GM12873 (cell line): Measurements from ENCODE around the gene MAN2A2.

Source experiments
- TF ChIP-seq, protein P1 (sequence below): IDR thresholded peaks from 2 replicates; pipeline ENCODE4 v1.5.1; 2012; ENCODE audit warnings: low read depth, mild to moderate bottlenecking, moderate library complexity, low read length, control low read depth; ENCODE audit not compliant: insufficient read depth; ENCODE audit errors: missing control alignments

Gene MAN2A2

DNA sequence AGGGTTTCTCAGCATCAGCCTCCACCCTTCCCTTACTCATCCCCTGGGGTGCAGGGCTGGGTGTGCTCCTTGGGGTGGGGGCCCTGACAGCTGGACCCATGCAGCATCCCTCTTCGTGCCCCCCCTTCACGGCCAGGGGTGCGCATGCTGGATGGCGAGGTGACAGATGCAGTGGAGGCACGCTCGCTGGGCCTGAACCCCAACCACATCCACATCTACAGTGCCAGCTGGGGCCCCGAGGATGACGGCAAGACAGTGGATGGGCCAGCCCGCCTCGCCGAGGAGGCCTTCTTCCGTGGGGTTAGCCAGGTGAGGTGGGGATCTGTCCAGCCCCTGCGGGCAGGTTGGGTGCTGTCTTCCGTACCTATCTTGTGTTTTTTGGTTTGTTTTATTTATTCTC is 25.1 kb upstream of the MAN2A2 start:
- TF ChIP-seq, protein P1, sequence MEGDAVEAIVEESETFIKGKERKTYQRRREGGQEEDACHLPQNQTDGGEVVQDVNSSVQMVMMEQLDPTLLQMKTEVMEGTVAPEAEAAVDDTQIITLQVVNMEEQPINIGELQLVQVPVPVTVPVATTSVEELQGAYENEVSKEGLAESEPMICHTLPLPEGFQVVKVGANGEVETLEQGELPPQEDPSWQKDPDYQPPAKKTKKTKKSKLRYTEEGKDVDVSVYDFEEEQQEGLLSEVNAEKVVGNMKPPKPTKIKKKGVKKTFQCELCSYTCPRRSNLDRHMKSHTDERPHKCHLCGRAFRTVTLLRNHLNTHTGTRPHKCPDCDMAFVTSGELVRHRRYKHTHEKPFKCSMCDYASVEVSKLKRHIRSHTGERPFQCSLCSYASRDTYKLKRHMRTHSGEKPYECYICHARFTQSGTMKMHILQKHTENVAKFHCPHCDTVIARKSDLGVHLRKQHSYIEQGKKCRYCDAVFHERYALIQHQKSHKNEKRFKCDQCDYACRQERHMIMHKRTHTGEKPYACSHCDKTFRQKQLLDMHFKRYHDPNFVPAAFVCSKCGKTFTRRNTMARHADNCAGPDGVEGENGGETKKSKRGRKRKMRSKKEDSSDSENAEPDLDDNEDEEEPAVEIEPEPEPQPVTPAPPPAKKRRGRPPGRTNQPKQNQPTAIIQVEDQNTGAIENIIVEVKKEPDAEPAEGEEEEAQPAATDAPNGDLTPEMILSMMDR = no peak

DNA sequence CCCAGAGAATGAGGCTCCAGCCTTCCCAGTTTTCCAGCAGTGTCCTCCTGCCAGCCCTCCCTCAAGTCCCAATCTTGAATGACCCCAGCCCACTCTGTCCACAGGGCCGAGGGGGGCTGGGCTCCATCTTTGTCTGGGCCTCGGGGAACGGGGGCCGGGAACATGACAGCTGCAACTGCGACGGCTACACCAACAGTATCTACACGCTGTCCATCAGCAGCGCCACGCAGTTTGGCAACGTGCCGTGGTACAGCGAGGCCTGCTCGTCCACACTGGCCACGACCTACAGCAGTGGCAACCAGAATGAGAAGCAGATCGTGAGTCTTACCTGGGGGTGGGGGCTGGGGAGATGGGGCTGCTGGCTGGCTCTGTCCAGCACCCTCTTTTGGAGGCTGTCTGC is 24.4 kb upstream of the MAN2A2 start:
- TF ChIP-seq, protein P1 = no peak

DNA sequence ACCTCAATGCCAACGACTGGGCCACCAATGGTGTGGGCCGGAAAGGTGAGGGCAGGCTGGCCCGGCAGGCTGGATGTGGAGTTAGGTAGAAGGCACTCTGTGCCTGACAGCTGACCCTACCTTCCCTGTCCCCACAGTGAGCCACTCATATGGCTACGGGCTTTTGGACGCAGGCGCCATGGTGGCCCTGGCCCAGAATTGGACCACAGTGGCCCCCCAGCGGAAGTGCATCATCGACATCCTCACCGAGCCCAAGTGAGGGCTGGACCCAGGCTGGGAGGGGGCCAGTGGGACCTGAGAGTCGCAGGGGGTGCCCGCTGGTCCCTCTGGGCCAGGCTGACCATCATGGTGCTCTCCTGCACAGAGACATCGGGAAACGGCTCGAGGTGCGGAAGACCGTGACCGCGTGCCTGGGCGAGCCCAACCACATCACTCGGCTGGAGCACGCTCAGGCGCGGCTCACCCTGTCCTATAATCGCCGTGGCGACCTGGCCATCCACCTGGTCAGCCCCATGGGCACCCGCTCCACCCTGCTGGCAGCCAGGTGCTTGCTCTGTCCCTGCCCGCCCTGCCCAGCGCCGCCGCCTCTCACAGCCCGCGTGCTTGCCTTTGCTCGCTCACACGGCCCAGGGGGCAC is 23.3 kb upstream of the MAN2A2 start:
- TF ChIP-seq, protein P1 = no peak

DNA sequence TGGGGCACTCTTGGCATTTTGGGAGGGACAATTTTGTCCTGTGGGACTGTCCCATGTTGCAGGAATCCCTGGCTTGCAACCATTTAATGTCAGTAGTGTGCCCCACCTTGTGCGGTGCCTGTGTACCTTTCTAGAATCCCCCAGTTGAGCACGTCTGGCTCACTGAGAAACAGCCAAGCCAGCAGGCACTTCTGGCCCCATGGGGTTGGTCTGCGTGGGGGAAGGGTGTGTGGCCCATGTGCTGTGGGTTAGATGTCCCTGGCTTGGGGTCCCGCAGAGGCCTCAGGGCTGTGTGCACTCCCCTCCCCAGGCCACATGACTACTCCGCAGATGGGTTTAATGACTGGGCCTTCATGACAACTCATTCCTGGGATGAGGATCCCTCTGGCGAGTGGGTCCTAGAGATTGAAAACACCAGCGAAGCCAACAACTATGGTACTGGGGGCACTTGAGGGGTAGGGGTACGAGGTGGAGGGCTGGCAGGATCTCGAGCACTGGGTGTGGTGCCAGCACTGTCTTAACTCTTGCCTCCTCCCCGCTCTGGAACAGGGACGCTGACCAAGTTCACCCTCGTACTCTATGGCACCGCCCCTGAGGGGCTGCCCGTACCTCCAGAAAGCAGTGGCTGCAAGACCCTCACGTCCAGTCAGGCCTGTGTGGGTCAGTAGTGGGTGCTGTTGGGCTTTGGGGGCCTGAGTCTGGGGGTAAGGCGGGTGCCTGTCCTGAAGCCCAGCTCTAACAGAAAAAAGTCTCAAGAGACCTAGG is 22.5 kb upstream of the MAN2A2 start:
- TF ChIP-seq, protein P1 = no peak

DNA sequence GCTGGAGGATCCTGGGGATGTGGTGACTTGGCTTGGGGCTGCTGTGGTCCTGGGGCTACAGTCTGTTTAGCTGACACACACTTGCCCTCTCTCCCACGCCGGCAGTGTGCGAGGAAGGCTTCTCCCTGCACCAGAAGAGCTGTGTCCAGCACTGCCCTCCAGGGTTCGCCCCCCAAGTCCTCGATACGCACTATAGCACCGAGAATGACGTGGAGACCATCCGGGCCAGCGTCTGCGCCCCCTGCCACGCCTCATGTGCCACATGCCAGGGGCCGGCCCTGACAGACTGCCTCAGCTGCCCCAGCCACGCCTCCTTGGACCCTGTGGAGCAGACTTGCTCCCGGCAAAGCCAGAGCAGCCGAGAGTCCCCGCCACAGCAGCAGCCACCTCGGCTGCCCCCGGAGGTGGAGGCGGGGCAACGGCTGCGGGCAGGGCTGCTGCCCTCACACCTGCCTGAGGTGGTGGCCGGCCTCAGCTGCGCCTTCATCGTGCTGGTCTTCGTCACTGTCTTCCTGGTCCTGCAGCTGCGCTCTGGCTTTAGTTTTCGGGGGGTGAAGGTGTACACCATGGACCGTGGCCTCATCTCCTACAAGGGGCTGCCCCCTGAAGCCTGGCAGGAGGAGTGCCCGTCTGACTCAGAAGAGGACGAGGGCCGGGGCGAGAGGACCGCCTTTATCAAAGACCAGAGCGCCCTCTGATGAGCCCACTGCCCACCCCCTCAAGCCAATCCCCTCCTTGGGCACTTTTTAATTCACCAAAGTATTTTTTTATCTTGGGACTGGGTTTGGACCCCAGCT is 21.7 kb upstream of the MAN2A2 start:
- TF ChIP-seq, protein P1 = no peak

DNA sequence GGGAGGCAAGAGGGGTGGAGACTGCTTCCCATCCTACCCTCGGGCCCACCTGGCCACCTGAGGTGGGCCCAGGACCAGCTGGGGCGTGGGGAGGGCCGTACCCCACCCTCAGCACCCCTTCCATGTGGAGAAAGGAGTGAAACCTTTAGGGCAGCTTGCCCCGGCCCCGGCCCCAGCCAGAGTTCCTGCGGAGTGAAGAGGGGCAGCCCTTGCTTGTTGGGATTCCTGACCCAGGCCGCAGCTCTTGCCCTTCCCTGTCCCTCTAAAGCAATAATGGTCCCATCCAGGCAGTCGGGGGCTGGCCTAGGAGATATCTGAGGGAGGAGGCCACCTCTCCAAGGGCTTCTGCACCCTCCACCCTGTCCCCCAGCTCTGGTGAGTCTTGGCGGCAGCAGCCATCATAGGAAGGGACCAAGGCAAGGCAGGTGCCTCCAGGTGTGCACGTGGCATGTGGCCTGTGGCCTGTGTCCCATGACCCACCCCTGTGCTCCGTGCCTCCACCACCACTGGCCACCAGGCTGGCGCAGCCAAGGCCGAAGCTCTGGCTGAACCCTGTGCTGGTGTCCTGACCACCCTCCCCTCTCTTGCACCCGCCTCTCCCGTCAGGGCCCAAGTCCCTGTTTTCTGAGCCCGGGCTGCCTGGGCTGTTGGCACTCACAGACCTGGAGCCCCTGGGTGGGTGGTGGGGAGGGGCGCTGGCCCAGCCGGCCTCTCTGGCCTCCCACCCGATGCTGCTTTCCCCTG is 21.0 kb upstream of the MAN2A2 start:
- TF ChIP-seq, protein P1 = no peak
